SK-N-MC (cell line): ENCODE data around the gene ENTPD1.

ENCODE experiments used
- EZH2 ChIP-seq: fragments of 200-600 bp; sonication (generic); IDR thresholded peaks from one replicate; pipeline ENCODE4 v1.6.1; 2017; ENCODE audit warnings: antibody characterized with exemption
- FOXP2 ChIP-seq: optimal IDR thresholded peaks from 2 replicates; pipeline ENCODE3; 2011; ENCODE audit warnings: mild to moderate bottlenecking, moderate library complexity; ENCODE audit not compliant: insufficient read depth; ENCODE audit errors: extremely low read length, control extremely low read depth
- POLR2AphosphoS5 ChIP-seq: IDR thresholded peaks from 2 replicates; pipeline ENCODE4 v1.6.1; 2012; ENCODE audit warnings: mild to moderate bottlenecking, low read depth, low read length, borderline replicate concordance

DNA sequence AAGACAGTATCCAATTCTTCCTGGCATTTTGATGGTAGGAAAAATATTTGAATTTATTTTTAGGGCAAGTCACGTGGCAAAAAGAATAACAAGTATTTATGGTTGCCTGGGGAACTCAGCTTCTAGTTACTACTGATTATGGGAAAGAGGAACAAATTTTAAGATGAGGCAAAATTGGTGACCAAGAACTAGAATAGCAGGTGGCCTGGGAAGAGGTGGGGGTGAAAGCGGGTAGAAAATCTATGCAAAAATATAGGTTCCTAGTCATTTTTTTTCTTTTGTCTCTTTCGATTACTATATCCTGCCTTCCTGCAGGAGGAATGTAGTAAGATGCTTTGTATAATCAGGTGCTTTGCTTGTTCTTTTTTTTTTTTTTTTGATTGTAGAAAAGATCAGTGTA is 27.8 kb downstream of the ENTPD1 start:
- TF ChIP-seq EZH2 (no peak), POLR2AphosphoS5 (no peak), FOXP2 (no peak)
